ENCODE results near the gene MESP1.

The MESP1 gene

DNA sequence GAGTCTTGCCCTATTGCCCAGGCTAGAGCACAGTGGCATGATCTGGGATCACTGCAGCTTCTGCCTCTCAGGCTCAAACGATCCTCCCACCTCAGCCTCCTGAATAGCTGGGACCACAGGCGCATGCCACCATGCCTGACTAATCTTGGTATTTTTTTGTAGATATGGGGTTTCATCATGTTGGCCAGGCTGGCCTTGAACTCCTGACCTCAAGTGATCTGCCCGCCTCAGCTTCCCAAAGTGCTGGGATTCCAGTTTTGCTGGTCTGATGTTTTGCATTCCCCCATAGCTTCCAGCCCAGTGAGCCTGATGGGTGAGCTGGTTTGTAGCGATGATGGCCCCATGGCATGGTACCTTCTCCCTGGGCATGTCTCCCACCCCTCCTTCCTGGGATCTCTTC is 4.7 kb upstream of the MESP1 start:
- no peak for DNase-seq

DNA sequence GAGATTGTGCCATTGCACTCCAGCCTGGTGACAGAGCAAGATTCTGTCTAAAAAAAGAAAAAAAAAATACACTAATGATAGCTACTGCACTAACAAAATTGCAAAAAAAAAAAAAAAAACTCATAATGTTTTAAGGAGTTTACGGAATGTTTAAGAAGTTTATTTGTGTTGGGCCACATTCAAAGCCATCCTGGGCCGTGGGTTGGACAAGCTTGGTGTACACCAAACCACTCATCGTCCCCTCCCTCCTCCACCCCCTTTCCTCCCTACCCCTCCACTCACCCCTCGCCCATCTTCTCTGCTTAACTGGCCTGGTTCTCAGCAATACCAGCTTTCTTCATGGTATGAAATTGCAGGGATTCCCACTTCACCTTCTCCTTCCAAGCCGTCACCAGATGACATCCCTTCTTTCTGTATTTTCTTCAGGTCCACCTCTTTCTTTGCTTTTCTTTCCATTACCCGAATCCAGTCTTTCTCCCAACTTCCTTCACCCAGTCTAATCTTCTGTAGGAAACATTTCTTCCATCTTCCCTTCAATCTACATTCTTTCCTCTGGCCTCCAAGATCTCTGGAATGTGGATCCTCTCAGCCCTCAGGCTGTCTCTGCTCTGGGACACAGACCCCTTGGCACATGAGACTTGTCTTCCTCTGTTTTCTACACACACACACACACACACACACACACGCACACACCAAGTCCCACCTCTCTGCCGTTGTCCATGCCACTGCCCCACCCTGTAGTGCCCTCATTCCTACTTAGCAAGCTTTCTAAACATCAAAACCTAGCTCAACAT is 3.5 kb upstream of the MESP1 start:
- DNase-seq, result no peak

GRCh38 chr15:89753855-89754254 is 2.8 kb upstream of the MESP1 start:
- no peak for DNase-seq

DNA sequence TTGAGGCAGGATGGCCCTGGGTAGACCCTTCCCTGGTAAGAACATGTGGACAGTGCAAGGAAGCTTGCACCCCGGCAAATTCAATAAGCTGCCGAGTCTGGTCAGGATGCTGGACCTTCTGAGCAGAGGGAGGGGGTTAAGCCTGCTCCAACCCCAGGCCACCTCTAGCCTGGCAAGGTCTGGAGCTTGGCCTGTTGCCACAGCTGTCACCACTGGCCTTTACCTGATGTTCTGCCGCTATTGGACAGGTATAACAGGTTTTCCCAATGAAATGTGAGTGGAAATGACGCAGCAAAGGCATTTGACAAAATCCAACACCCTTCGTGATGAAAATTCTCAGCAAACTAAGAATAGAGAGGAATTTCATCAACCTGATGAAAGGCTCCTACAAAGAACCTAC is 699 bp upstream of the MESP1 start:
- no peak for DNase-seq

GRCh38 chr15:89749951-89750559 is 994 bp downstream of the MESP1 start:
- DNase-seq, result no peak

- DNase-seq, result no peak
Measured at GRCh38 chr15:89749526-89749925, 1.5 kb downstream of the MESP1 start.

GRCh38 chr15:89749054-89749453 is 2.0 kb downstream of the MESP1 start:
- no peak for DNase-seq

DNA sequence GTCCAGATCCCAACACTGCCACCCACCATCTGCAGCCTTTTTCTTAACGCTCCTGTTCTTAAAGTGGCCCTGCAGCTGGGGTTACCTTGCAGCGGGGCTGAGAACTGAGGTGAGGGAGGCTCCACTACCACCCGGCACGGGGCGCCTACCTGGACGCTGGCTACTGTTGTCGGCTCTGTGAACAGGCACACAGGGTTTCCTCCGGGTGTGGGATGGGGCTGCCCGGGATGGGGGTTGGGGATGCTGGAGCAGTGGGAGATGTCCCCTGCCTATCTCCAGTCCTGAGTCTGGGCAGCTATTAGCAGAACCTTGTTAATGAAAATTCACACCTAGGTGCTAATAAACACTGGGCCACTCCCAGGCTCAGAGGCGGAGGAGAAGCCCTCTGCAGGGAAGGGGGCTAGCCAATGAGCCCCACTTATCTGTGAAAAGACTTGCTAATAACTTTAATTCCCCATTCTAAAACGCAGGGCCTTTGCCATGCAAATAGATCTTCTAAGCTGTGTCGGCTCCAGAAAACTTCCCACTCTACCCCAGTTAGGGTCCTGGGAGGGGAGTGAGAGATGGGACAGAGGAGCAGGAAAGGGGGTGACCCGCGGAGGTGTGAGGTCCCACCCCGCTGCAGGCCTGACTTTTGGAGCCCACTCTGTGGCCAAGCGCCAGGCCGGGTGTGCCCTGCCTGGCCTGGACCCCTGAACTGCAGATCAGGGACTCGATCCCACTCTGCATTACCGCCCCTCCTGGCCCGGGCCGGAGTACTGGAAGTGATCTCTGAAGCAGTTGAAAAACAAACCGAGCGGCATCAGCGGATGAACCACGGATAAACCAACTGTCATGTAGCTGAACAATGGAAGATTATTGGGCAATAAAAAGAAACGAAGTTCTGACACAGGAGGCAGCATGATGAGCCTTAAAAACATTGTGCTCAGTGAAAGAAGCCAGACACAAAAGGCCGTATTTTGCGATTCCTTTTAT is 3.1 kb downstream of the MESP1 start:
- DNase-seq, result no peak

- no peak for DNase-seq
Measured at GRCh38 chr15:89746386-89746780, 4.7 kb downstream of the MESP1 start.

- no peak for DNase-seq
Measured at GRCh38 chr15:89745768-89746167, 5.3 kb downstream of the MESP1 start.

- no peak for DNase-seq
Measured at GRCh38 chr15:89745131-89745530, 5.9 kb downstream of the MESP1 start.

DNA sequence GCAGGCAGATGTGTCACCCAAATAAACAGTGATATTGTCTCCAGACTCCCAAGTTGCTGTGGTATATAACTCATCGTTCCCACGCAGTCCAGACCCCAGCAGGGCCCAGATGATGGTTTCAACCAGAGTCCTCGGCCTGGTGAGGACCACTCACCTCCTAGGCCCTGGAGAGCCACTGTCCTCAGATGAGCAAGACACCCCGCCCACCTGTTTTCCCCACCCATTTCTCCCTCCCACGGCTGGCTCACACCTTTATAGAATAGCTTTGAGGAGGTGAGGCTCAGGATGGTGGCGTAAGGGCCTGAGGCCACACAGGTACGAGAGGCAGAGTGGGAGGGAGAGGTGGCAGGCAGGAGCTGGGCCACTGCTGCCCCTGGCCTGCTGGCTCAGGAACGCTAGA is 7.5 kb downstream of the MESP1 start:
- no peak for DNase-seq

DNA sequence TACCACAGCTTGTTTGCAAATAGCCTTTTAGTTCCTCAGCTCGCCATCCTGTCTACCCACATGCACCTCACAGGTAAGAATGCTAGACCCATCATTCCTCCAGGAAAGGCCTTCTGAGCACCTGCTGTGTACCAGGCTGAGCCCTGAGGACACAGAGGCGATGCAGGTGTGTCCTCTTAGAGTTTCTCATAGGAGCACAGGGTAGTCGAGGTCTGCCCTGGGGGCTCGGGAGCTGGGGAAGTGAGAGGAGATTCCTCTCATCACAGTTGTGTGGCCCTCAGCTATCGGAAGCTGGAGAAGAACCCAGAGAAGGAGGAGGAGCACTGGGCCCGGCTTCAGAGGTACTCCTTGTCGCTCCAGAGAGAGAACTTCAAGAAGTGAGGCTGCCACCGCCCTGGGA is 8.0 kb downstream of the MESP1 start:
- no peak for DNase-seq

DNA sequence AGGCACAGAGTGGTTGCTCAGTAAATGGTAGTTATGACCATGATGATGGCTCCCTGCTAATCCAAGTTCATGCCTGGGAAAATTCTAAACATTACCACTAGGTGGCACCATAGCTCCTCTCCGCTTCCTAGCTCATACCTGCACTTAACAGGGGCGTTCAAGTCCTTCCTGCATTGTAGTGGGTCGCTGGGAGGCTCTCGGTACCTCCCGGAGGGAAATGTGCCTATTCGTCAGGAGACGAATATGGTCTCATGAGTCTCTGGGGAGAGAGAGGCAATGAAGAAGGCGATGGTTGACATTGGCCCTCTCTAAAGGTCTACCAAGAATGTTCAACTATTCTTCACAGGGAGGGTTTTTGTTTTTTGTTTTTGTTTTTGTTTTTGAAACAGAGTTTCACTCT is 10.9 kb downstream of the MESP1 start:
- DNase-seq, result peak; percentile 44

DNA sequence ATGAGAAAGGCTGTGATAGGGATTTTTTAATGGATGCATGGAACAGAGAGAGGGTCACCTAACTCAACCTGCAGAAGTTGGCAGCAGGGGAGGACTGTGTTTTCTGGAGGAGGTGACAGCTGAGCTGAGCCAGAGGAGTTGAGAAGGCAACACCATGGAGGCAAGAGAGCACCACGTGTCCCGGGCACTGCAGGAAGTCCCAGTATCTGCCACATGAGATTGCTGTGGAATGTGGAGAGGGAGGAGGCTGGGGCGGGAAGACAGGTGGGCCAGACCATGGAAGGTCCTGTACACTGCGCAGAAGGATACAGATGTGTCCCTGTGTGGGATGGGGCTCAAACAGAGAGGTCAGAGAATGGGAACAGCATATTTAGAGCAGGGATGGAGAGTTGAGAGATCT is 15.3 kb downstream of the MESP1 start:
- DNase-seq, result no peak

DNA sequence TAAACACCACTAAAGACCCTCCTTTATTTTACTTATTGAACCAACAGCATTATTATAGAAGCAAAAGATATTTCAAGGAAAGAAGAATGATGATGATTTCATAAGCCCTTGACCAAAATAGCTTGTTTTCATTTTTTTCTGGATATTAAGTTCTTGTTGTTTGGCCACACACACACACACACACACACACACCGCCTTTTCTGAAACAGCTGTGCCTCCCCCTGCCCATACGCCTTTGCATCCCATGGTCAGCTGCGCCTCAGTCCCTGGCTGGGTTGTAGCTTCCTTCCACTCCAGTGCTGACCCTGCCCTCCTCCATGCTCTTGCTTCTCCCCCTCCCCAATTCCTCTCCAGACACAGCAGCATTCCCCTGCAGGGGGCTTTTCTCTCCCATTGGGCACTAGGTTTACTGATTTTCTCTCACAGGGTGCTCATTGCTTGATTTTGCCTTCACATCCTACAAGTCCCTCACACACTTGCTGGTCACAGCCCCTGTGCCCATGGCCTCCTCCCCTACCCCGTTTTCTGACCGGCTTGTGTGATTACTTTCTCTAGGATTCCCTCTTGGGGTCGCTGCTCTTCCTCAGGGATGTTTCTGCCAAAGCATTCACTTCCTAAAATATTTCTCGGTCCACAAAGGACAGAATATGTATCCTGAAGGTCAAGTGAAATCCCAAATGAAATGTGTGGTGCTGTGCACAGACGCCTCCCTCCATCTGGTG is 18.4 kb downstream of the MESP1 start:
- DNase-seq, result no peak

- DNase-seq, result no peak
Measured at GRCh38 chr15:89731275-89731674, 19.8 kb downstream of the MESP1 start.

DNA sequence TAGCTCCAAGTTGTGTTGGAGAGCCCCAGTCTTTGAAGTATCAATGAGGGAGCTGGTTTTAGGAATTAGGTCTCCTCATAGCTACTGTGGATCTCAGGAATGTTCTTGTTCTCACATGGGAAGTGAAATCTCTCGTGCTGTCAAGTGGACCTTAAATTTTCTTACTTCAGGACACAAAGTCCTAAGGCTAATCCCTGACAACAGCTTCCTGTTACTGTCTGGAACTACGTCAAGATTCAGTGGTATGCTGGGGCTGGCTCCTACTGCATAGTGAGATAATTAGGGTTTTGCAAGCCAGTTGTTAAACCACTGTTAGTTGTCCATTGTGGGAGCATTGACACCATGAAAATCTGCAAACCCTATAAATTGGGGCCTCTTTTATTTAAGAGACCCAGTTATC is 22.8 kb downstream of the MESP1 start:
- DNase-seq, result no peak

- no peak for DNase-seq
Measured at GRCh38 chr15:89725064-89725463, 26.0 kb downstream of the MESP1 start.

DNA sequence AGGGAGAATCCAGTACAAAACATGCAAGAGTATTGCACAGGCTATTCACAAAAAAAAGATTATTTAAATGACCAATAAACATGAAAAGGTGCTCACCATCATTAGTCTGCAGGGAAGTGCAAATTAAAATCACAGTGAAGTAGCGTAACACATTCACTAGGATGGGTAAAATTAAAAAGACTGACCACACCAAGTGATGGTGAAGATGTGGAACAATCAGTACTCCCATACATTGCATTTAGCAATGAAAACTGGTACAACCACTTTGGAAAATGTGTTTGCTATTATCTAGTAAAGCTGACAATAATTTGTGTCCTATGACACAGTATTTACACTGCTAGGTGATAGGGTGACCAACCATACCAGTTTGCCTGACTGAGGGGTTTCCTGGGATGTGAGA is 26.4 kb downstream of the MESP1 start:
- DNase-seq, result no peak

DNA sequence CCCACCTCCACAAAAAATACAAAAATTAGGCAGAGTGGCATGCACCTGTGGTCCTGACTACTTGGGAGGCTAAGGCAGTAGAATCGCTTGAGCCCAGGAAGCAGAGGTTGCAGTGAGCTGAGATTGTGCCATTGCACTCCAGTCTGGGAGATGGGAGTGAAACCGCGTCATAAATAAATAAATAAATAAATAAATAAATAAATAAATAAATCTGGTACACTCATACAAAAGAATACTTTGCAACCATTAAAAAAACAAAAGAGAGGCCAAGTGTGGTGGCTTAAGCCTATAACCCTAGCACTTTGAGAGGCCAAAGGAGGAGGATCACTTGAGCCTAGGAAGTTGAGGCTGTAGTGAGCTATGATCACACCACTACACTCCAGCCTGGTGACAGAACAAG is 28.0 kb downstream of the MESP1 start:
- DNase-seq, result no peak

- no peak for DNase-seq
Measured at GRCh38 chr15:89714775-89715174, 36.3 kb downstream of the MESP1 start.

GRCh38 chr15:89707577-89707976 is 43.5 kb downstream of the MESP1 start:
- DNase-seq, result no peak
